GM18519 (cell line): ENCODE data around the gene IQCK.
"Not testable (repeated sequence)": the region's sequence is repeated elsewhere in the genome, so short reads cannot be mapped to it uniquely, and the experiment has no call there.

Source experiments
- ATAC-seq: cut with Tn5 transposase; IDR thresholded peaks from one replicate; pipeline ENCODE4 v1.9.1; 2021; ENCODE audit warnings: mild to moderate bottlenecking, moderate library complexity; ENCODE audit not compliant: unreplicated experiment, low FRiP score

The IQCK gene

GRCh38 chr16:19785081-19785480, 67.0 kb downstream of the IQCK start:
- no peak for ATAC-seq

GRCh38 chr16:19785512-19786130, 67.5 kb downstream of the IQCK start:
- no peak for ATAC-seq

- not testable (repeated sequence) for ATAC-seq
These were observed 83.3 kb downstream of the IQCK start for GRCh38 chr16:19801369-19801768.

- not testable (repeated sequence) for ATAC-seq
These were observed 83.8 kb downstream of the IQCK start for GRCh38 chr16:19801824-19802223.

- ATAC-seq = no peak
These were observed 84.5 kb downstream of the IQCK start for GRCh38 chr16:19802612-19803011.

- no peak for ATAC-seq
These were observed 86.7 kb downstream of the IQCK start for GRCh38 chr16:19804538-19805323.

- ATAC-seq = no peak
These were observed 87.5 kb downstream of the IQCK start for GRCh38 chr16:19805459-19806162.

- ATAC-seq = no peak
These were observed 90.1 kb downstream of the IQCK start for GRCh38 chr16:19808061-19808641.

- ATAC-seq = no peak
These were observed 91.1 kb downstream of the IQCK start for GRCh38 chr16:19809121-19809635.

- no peak for ATAC-seq
These were observed 91.6 kb downstream of the IQCK start for GRCh38 chr16:19809693-19810092.

- no peak for ATAC-seq
These were observed 93.0 kb downstream of the IQCK start for GRCh38 chr16:19810817-19811731.

GRCh38 chr16:19812986-19813385, 94.9 kb downstream of the IQCK start:
- no peak for ATAC-seq

GRCh38 chr16:19815418-19815817, 97.3 kb downstream of the IQCK start:
- ATAC-seq = no peak

GRCh38 chr16:19817122-19817521, 99.1 kb downstream of the IQCK start:
- ATAC-seq = no peak

GRCh38 chr16:19817875-19818274, 99.8 kb downstream of the IQCK start:
- ATAC-seq = no peak

GRCh38 chr16:19822533-19822932, 104.5 kb downstream of the IQCK start:
- ATAC-seq = no peak

GRCh38 chr16:19823322-19823721, 105.3 kb downstream of the IQCK start:
- ATAC-seq = no peak

GRCh38 chr16:19824216-19824615, 106.1 kb downstream of the IQCK start:
- ATAC-seq = no peak

GRCh38 chr16:19829844-19830692, 112.0 kb downstream of the IQCK start:
- ATAC-seq = no peak
